GM23338 (cell line): Measurements from ENCODE around the gene CYB561D1. TPM values are rescaled to one million over a fixed set of nuclear protein-coding genes. Genes with fewer than 3 reads are reported as not detected.

ENCODE experiments used
- EZH2 ChIP-seq: fragments of 200-600 bp; sonication (generic); IDR thresholded peaks from one replicate; pipeline ENCODE4 v1.8.0; 2017; ENCODE audit warnings: antibody characterized with exemption, mild to moderate bottlenecking, low read depth; ENCODE audit not compliant: unreplicated experiment
- EZH2phosphoT487 ChIP-seq: fragments of 200-600 bp; sonication (generic); IDR thresholded peaks from one replicate; pipeline ENCODE4 v1.8.1; 2018; ENCODE audit warnings: antibody characterized with exemption; ENCODE audit not compliant: unreplicated experiment
- JUNB ChIP-seq: IDR thresholded peaks from one replicate; pipeline ENCODE4 v1.6.1; 2016; ENCODE audit warnings: antibody characterized with exemption; ENCODE audit not compliant: unreplicated experiment
- STAT1 ChIP-seq: IDR thresholded peaks from one replicate; pipeline ENCODE4 v1.6.1; 2016; ENCODE audit warnings: antibody characterized with exemption; ENCODE audit not compliant: unreplicated experiment
- ZNF114 ChIP-seq: fragments of 250-450 bp; sonication (Bioruptor Pico); IDR thresholded peaks from 2 replicates; pipeline ENCODE4 v1.5.0; 2020; ENCODE audit warnings: mild to moderate bottlenecking, moderate library complexity
- ZNF331 ChIP-seq: fragments of 250-450 bp; sonication (Bioruptor Pico); IDR thresholded peaks from 2 replicates; pipeline ENCODE4 v1.5.0; 2020; ENCODE audit warnings: low read depth, mild to moderate bottlenecking, moderate library complexity
- polyA plus RNA-seq: library from polyadenylated mRNA; unstranded; fragments of >200 nt; fragmentation: Nextera tagmentation; extraction: Ambion mirVana; gene quantifications from 2 replicates; pipeline ENCODE4 v1.2.1, GENCODE V29; 2016
- total RNA-seq: library from RNA; depleted of rRNA; stranded (reverse); fragments of >200 nt; shearing (Covaris generic); gene quantifications from 2 replicates; pipeline ENCODE4 v1.2.3, GENCODE V29; 2014; rRNA removed
- TF ChIP-seq, protein P1 (sequence below): IDR thresholded peaks from 2 replicates; pipeline ENCODE4 v1.6.1; 2016; ENCODE audit warnings: antibody characterized with exemption
- TF ChIP-seq, protein P2 (sequence below): IDR thresholded peaks from one replicate; pipeline ENCODE4 v1.6.1; 2018; ENCODE audit warnings: antibody characterized with exemption; ENCODE audit not compliant: unreplicated experiment

Gene CYB561D1
- total and polyA plus RNA-seq, 2 experiments from 2014 or later = 0.95 to 2.7 TPM

DNA sequence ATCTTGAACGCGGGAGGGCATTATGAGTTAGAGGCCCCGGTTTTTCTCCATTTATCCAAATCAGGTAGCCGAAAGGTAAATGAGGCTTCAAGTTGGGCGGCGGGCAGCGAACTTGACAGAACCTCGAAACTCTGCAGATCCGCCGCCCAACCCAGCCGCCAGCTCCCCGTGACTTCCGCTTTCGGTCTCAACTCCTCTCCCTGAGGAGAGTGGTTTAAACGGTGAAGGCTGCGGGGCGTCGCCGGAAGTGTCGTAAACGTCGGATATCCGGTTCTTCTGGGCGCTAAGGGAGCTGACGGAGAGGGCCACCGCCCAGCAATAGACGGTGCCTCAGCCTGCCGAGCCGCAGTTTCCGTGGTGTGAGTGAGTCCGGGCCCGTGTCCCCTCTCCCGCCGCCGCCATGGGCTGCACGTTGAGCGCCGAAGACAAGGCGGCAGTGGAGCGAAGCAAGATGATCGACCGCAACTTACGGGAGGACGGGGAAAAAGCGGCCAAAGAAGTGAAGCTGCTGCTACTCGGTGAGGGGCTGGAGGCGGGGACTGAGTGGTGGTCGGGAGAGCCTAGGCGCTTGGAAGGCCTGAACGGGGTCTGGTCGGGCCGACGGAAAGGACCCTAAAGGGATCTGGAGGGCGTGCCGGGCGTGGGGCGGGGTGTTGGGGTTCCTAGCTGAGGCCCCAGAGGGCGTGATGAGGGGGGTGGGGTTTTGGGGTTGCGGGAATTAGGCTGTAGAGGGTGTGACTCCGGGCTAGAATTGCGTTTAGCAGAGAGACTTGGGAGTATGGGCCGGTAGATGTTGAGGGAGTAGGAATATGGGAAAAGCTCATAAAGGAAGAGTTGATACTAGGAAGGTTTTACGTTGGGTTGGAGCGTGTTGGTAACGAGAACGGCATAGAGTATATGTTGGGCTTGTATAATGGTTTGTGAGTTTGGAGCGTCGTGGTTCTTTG is 54.7 kb downstream of the CYB561D1 start, which contains the start of gene GNAI3 (continued):
- TF ChIP-seq JUNB (no peak), EZH2 (no peak), STAT1 (no peak), EZH2phosphoT487 (no peak), ZNF331 (no peak), ZNF114 (no peak)
- TF ChIP-seq, protein P1, sequence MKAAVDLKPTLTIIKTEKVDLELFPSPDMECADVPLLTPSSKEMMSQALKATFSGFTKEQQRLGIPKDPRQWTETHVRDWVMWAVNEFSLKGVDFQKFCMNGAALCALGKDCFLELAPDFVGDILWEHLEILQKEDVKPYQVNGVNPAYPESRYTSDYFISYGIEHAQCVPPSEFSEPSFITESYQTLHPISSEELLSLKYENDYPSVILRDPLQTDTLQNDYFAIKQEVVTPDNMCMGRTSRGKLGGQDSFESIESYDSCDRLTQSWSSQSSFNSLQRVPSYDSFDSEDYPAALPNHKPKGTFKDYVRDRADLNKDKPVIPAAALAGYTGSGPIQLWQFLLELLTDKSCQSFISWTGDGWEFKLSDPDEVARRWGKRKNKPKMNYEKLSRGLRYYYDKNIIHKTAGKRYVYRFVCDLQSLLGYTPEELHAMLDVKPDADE = peak; percentile 80
- TF ChIP-seq, protein P2, sequence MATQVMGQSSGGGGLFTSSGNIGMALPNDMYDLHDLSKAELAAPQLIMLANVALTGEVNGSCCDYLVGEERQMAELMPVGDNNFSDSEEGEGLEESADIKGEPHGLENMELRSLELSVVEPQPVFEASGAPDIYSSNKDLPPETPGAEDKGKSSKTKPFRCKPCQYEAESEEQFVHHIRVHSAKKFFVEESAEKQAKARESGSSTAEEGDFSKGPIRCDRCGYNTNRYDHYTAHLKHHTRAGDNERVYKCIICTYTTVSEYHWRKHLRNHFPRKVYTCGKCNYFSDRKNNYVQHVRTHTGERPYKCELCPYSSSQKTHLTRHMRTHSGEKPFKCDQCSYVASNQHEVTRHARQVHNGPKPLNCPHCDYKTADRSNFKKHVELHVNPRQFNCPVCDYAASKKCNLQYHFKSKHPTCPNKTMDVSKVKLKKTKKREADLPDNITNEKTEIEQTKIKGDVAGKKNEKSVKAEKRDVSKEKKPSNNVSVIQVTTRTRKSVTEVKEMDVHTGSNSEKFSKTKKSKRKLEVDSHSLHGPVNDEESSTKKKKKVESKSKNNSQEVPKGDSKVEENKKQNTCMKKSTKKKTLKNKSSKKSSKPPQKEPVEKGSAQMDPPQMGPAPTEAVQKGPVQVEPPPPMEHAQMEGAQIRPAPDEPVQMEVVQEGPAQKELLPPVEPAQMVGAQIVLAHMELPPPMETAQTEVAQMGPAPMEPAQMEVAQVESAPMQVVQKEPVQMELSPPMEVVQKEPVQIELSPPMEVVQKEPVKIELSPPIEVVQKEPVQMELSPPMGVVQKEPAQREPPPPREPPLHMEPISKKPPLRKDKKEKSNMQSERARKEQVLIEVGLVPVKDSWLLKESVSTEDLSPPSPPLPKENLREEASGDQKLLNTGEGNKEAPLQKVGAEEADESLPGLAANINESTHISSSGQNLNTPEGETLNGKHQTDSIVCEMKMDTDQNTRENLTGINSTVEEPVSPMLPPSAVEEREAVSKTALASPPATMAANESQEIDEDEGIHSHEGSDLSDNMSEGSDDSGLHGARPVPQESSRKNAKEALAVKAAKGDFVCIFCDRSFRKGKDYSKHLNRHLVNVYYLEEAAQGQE = no peak

Other genes with a start within 250 kb of the CYB561D1 start
- gene CELSR2, start 244.6 kb upstream of the CYB561D1 start, total RNA-seq = 30.4 and 35.1 TPM in 2 replicates
- 11.1 and 11.2 TPM in 2 replicates for gene CELSR2, start 244.6 kb upstream of the CYB561D1 start, polyA plus RNA-seq
- gene PSRC1, start 210.9 kb upstream of the CYB561D1 start, total RNA-seq = 50.6 and 61.1 TPM in 2 replicates
- gene PSRC1, start 210.9 kb upstream of the CYB561D1 start, polyA plus RNA-seq = 51.4 and 55.0 TPM in 2 replicates
- gene MYBPHL, start 187.1 kb upstream of the CYB561D1 start, total RNA-seq = not detected in 2 replicates
- 0.68 TPM in 1 of 2 replicates, not detected in the other for gene MYBPHL, start 187.1 kb upstream of the CYB561D1 start, polyA plus RNA-seq
- gene SORT1, start 96.2 kb upstream of the CYB561D1 start, total RNA-seq = 51.7 and 55.4 TPM in 2 replicates
- gene SORT1, start 96.2 kb upstream of the CYB561D1 start, polyA plus RNA-seq = 10.3 and 10.9 TPM in 2 replicates
- 94.2 and 104 TPM in 2 replicates for gene PSMA5, start 67.6 kb upstream of the CYB561D1 start, total RNA-seq
- 107 and 126 TPM in 2 replicates for gene PSMA5, start 67.6 kb upstream of the CYB561D1 start, polyA plus RNA-seq
- gene SYPL2, start 27.5 kb upstream of the CYB561D1 start, total RNA-seq = 0.49 and 1.6 TPM in 2 replicates
- gene SYPL2, start 27.5 kb upstream of the CYB561D1 start, polyA plus RNA-seq = 0.40 and 0.56 TPM in 2 replicates
- 9.4 and 9.9 TPM in 2 replicates for gene ATXN7L2, start 10.2 kb upstream of the CYB561D1 start, total RNA-seq
- 8.0 and 9.4 TPM in 2 replicates for gene ATXN7L2, start 10.2 kb upstream of the CYB561D1 start, polyA plus RNA-seq
- 2.3 and 3.8 TPM in 2 replicates for gene AMIGO1, start 15.6 kb downstream of the CYB561D1 start, total RNA-seq
- gene AMIGO1, start 15.6 kb downstream of the CYB561D1 start, polyA plus RNA-seq = 0.53 and 0.61 TPM in 2 replicates
- gene GPR61, start 45.8 kb downstream of the CYB561D1 start, total RNA-seq = 0.58 TPM in 1 of 2 replicates, not detected in the other
- gene GPR61, start 45.8 kb downstream of the CYB561D1 start, polyA plus RNA-seq = 0.13 and 0.28 TPM in 2 replicates
- 9.6 and 10.2 TPM in 2 replicates for gene GNAI3, start 54.5 kb downstream of the CYB561D1 start, total RNA-seq
- gene GNAI3, start 54.5 kb downstream of the CYB561D1 start, polyA plus RNA-seq = 4.0 and 4.5 TPM in 2 replicates
- 0.21 TPM in 1 of 2 replicates, not detected in the other for gene GNAT2, start 125.5 kb downstream of the CYB561D1 start, total RNA-seq
- not detected in 2 replicates for gene GNAT2, start 125.5 kb downstream of the CYB561D1 start, polyA plus RNA-seq
- gene AMPD2, start 125.7 kb downstream of the CYB561D1 start, total RNA-seq = 58.6 and 62.1 TPM in 2 replicates
- 23.1 and 24.5 TPM in 2 replicates for gene AMPD2, start 125.7 kb downstream of the CYB561D1 start, polyA plus RNA-seq
- gene GSTM4, start 162.0 kb downstream of the CYB561D1 start, total RNA-seq = 8.6 and 12.8 TPM in 2 replicates
- 12.9 and 17.3 TPM in 2 replicates for gene GSTM4, start 162.0 kb downstream of the CYB561D1 start, polyA plus RNA-seq
- gene GSTM2, start 174.0 kb downstream of the CYB561D1 start, total RNA-seq = 8.9 and 20.3 TPM in 2 replicates
- gene GSTM2, start 174.0 kb downstream of the CYB561D1 start, polyA plus RNA-seq = 12.1 and 16.0 TPM in 2 replicates
- gene GSTM1, start 193.7 kb downstream of the CYB561D1 start, total RNA-seq = not detected in 2 replicates
- not detected in 2 replicates for gene GSTM1, start 193.7 kb downstream of the CYB561D1 start, polyA plus RNA-seq
- 2.5 and 4.8 TPM in 2 replicates for gene GSTM5, start 218.2 kb downstream of the CYB561D1 start, total RNA-seq
- gene GSTM5, start 218.2 kb downstream of the CYB561D1 start, polyA plus RNA-seq = 4.4 and 5.0 TPM in 2 replicates
- 3.1 and 7.4 TPM in 2 replicates for gene GSTM3, start 246.9 kb downstream of the CYB561D1 start, total RNA-seq
- 3.9 and 4.1 TPM in 2 replicates for gene GSTM3, start 246.9 kb downstream of the CYB561D1 start, polyA plus RNA-seq